Duodenal mucosa (tissue), 2 donors: ENCODE data around the gene PAFAH1B1.

Experiments
- H3K27ac ChIP-seq: one replicate; pipeline ENCODE4 v1.7.0; 2013; ENCODE audit warnings: low read depth, low read length
- H3K27me3 ChIP-seq, 2 donors: one replicate each; pipeline ENCODE4 v1.7.0; 2013; ENCODE audit warnings: low read length in 2 of 2, control low read depth in 1 of 2; ENCODE audit not compliant: insufficient read depth in 2 of 2, control insufficient read depth in 1 of 2
- H3K36me3 ChIP-seq, 2 donors: one replicate each; pipeline ENCODE4 v1.7.0; 2013; ENCODE audit warnings: low read length in 2 of 2, control low read depth in 1 of 2; ENCODE audit not compliant: insufficient read depth in 2 of 2, control insufficient read depth in 1 of 2
- H3K4me1 ChIP-seq, 2 donors: one replicate each; pipeline ENCODE4 v1.7.0; 2013; ENCODE audit warnings: low read length in 2 of 2, control low read depth in 1 of 2; ENCODE audit not compliant: insufficient read depth in 2 of 2, control insufficient read depth in 1 of 2
- H3K4me3 ChIP-seq, 2 donors: one replicate each; pipeline ENCODE4 v1.7.0; 2013; ENCODE audit warnings: low read length in 2 of 2, low read depth in 1 of 2
- H3K9ac ChIP-seq, 2 donors: one replicate each; pipeline ENCODE4 v1.7.0; 2013; ENCODE audit warnings: low read length in 2 of 2, low read depth in 1 of 2
- H3K9me3 ChIP-seq, 2 donors: one replicate each; pipeline ENCODE4 v1.7.0; 2013; ENCODE audit warnings: low read length in 2 of 2, control low read depth in 1 of 2; ENCODE audit not compliant: control insufficient read depth in 1 of 2

PAFAH1B1 gene

GRCh38 chr17:2716649-2717048 is 123.2 kb downstream of the PAFAH1B1 start:
- no peaks in the 10 kb centered on the region for H3K36me3 ChIP-seq
- no peaks in the 10 kb centered on the region for H3K27me3 ChIP-seq
- no peak overlapping the region for H3K27ac ChIP-seq
- H3K4me1 ChIP-seq, result peaks cover 0 to 11% of the 10 kb centered on the region in 2 donors
- no peaks in the 10 kb centered on the region for H3K9me3 ChIP-seq
- no peak overlapping the region for H3K9ac ChIP-seq
- H3K4me3 ChIP-seq, result no peak overlapping the region

- Histone ChIP-seq H3K36me3 (no peaks in the 10 kb centered on the region), H3K4me1 (no peaks in the 10 kb centered on the region), H3K27me3 (no peaks in the 10 kb centered on the region), H3K9me3 (no peaks in the 10 kb centered on the region), H3K9ac (no peak overlapping the region), H3K4me3 (no peak overlapping the region), H3K27ac (no peak overlapping the region)
Measured at GRCh38 chr17:2718150-2718938, 124.9 kb downstream of the PAFAH1B1 start.

- H3K4me3 ChIP-seq, result no peak overlapping the region
- no peaks in the 10 kb centered on the region for H3K36me3 ChIP-seq
- H3K27ac ChIP-seq, result no peak overlapping the region
- H3K9me3 ChIP-seq, result no peaks in the 10 kb centered on the region
- H3K9ac ChIP-seq, result no peak overlapping the region
- no peaks in the 10 kb centered on the region for H3K4me1 ChIP-seq
- no peaks in the 10 kb centered on the region for H3K27me3 ChIP-seq
Measured at GRCh38 chr17:2719861-2720260, 126.4 kb downstream of the PAFAH1B1 start.

GRCh38 chr17:2721603-2722002 is 128.1 kb downstream of the PAFAH1B1 start:
- Histone ChIP-seq H3K27me3 (peaks cover 3 to 6% of the 10 kb centered on the region in 2 donors), H3K4me1 (no peaks in the 10 kb centered on the region), H3K4me3 (no peak overlapping the region), H3K27ac (no peak overlapping the region), H3K36me3 (no peaks in the 10 kb centered on the region), H3K9ac (no peak overlapping the region), H3K9me3 (no peaks in the 10 kb centered on the region)

- Histone ChIP-seq H3K36me3 (no peaks in the 10 kb centered on the region), H3K27me3 (peaks cover 6% of the 10 kb centered on the region in 2 donors), H3K4me3 (no peak overlapping the region), H3K4me1 (no peaks in the 10 kb centered on the region), H3K9ac (no peak overlapping the region), H3K9me3 (no peaks in the 10 kb centered on the region), H3K27ac (no peak overlapping the region)
Measured at GRCh38 chr17:2722611-2723010, 129.2 kb downstream of the PAFAH1B1 start.

GRCh38 chr17:2723505-2723996 is 130.1 kb downstream of the PAFAH1B1 start:
- Histone ChIP-seq H3K27me3 (peaks cover 6% of the 10 kb centered on the region in 2 donors), H3K27ac (no peak overlapping the region), H3K36me3 (no peaks in the 10 kb centered on the region), H3K9me3 (no peaks in the 10 kb centered on the region), H3K9ac (no peak overlapping the region), H3K4me3 (no peak overlapping the region), H3K4me1 (no peaks in the 10 kb centered on the region)

- Histone ChIP-seq H3K36me3 (no peaks in the 10 kb centered on the region), H3K9ac (no peak overlapping the region), H3K27ac (no peak overlapping the region), H3K27me3 (peaks cover 6% of the 10 kb centered on the region in 2 donors), H3K9me3 (no peaks in the 10 kb centered on the region), H3K4me3 (peak overlapping the region in 1 of 2 donors; percentile 28), H3K4me1 (no peaks in the 10 kb centered on the region)
Measured at GRCh38 chr17:2723997-2724783, 130.7 kb downstream of the PAFAH1B1 start.

GRCh38 chr17:2724784-2725164 is 131.3 kb downstream of the PAFAH1B1 start:
- H3K27ac ChIP-seq, result no peak overlapping the region
- no peaks in the 10 kb centered on the region for H3K36me3 ChIP-seq
- H3K4me1 ChIP-seq, result no peaks in the 10 kb centered on the region
- no peak overlapping the region for H3K9ac ChIP-seq
- peak overlapping the region in 1 of 2 donors; percentile 28 for H3K4me3 ChIP-seq
- H3K27me3 ChIP-seq, result peaks cover 6% of the 10 kb centered on the region in 2 donors
- H3K9me3 ChIP-seq, result no peaks in the 10 kb centered on the region

- H3K9ac ChIP-seq, result no peak overlapping the region
- H3K4me3 ChIP-seq, result no peak overlapping the region
- H3K36me3 ChIP-seq, result no peaks in the 10 kb centered on the region
- H3K27ac ChIP-seq, result no peak overlapping the region
- no peaks in the 10 kb centered on the region for H3K9me3 ChIP-seq
- H3K27me3 ChIP-seq, result peaks cover 0 to 3% of the 10 kb centered on the region in 2 donors
- H3K4me1 ChIP-seq, result no peaks in the 10 kb centered on the region
Measured at GRCh38 chr17:2730764-2731353, 137.4 kb downstream of the PAFAH1B1 start.

- H3K9me3 ChIP-seq, result no peaks in the 10 kb centered on the region
- H3K27me3 ChIP-seq, result peaks cover 0 to 3% of the 10 kb centered on the region in 2 donors
- no peak overlapping the region for H3K9ac ChIP-seq
- no peak overlapping the region for H3K4me3 ChIP-seq
- no peaks in the 10 kb centered on the region for H3K4me1 ChIP-seq
- no peaks in the 10 kb centered on the region for H3K36me3 ChIP-seq
- H3K27ac ChIP-seq, result no peak overlapping the region
Measured at GRCh38 chr17:2731807-2732206, 138.4 kb downstream of the PAFAH1B1 start.
